IPS DF 4.7 (cell line): ENCODE results near the gene CEP85.
"Not testable (repeated sequence)": the region's sequence is repeated elsewhere in the genome, so short reads cannot be mapped to it uniquely, and the experiment has no call there.

Source experiments
- DNase-seq: peaks from one replicate; pipeline ENCODE4 v3.0.0-alpha.2; 2013; ENCODE audit warnings: low spot score; ENCODE audit errors: extremely low read depth

Gene CEP85

GRCh38 chr1:26289158-26290059 is 55.4 kb downstream of the CEP85 start:
- no peak for DNase-seq

- no peak for DNase-seq
These were observed 56.3 kb downstream of the CEP85 start for GRCh38 chr1:26290122-26290881.

GRCh38 chr1:26290882-26291261 is 56.9 kb downstream of the CEP85 start:
- DNase-seq, result no peak

GRCh38 chr1:26291433-26291832 is 57.4 kb downstream of the CEP85 start:
- no peak for DNase-seq

GRCh38 chr1:26291939-26292338 is 57.9 kb downstream of the CEP85 start:
- DNase-seq, result no peak

- not testable (repeated sequence) for DNase-seq
These were observed 58.7 kb downstream of the CEP85 start for GRCh38 chr1:26292735-26293134.

GRCh38 chr1:26293911-26294463 is 60.0 kb downstream of the CEP85 start:
- no peak for DNase-seq

- DNase-seq, result no peak
These were observed 61.5 kb downstream of the CEP85 start for GRCh38 chr1:26295194-26296138.

GRCh38 chr1:26296340-26297056 is 62.5 kb downstream of the CEP85 start:
- DNase-seq, result no peak

- DNase-seq, result no peak
These were observed 63.2 kb downstream of the CEP85 start for GRCh38 chr1:26297057-26297790.

- no peak for DNase-seq
These were observed 63.8 kb downstream of the CEP85 start for GRCh38 chr1:26297791-26298124.

GRCh38 chr1:26300578-26301275 is 66.7 kb downstream of the CEP85 start:
- DNase-seq, result no peak

GRCh38 chr1:26302733-26303405 is 68.9 kb downstream of the CEP85 start:
- no peak for DNase-seq

GRCh38 chr1:26305667-26306289 is 71.8 kb downstream of the CEP85 start:
- DNase-seq, result no peak

GRCh38 chr1:26306290-26307229 is 72.6 kb downstream of the CEP85 start, which contains the start of gene UBXN11:
Gene UBXN11 (minus strand): TSS chr1:26306636. CDS start chr1:26302883, 3,753 bp downstream.
- DNase-seq, result peak; percentile 94

GRCh38 chr1:26307363-26307781 is 73.4 kb downstream of the CEP85 start:
- no peak for DNase-seq
